Left cardiac atrium (tissue), 4 donors: ENCODE results near the gene TKTL1. TPM values are rescaled to one million over a fixed set of nuclear protein-coding genes. Genes with fewer than 3 reads are reported as not detected.

Experiments used
- ATAC-seq, 2 donors: fragments of 200-7000 bp; cut with Tn5 transposase; one replicate each; pipeline ENCODE4 v1.9.1; 2020; ENCODE audit warnings: mild to moderate bottlenecking in 2 of 2, moderate library complexity in 2 of 2
- DNase-seq: peaks from one replicate; pipeline ENCODE4 v3.0.0-alpha.2; 2020
- intact Hi-C, 2 donors: fragments of 100-400 bp; cut with DNase I; formaldehyde crosslinking; loops; one replicate each; pipeline versions ENCODE4 v1.14.1 to v1.15.1; 2022 to 2023
- total RNA-seq, 2 donors: library from RNA; stranded (reverse); fragmentation: NEBNext Ultra II Directional; extraction: Animal tissue kit (Norgen Biotek cat#: 25700); gene quantifications; one replicate each; pipeline ENCODE4 v1.2.1, GENCODE V29; 2021
- donor health status: DM: no; HTN: yes; CAD: no.
- donor health status: DM: no; HTN: yes; CAD: no; lungs with severe emphysema.
- donor health status: DM: yes; HTN: yes; CAD: no.
- donor health status: Dilated cardiomyopathy.

TKTL1 gene
- total RNA-seq, 2 donors from 2014 or later = 4.1 to 7.0 TPM

DNA sequence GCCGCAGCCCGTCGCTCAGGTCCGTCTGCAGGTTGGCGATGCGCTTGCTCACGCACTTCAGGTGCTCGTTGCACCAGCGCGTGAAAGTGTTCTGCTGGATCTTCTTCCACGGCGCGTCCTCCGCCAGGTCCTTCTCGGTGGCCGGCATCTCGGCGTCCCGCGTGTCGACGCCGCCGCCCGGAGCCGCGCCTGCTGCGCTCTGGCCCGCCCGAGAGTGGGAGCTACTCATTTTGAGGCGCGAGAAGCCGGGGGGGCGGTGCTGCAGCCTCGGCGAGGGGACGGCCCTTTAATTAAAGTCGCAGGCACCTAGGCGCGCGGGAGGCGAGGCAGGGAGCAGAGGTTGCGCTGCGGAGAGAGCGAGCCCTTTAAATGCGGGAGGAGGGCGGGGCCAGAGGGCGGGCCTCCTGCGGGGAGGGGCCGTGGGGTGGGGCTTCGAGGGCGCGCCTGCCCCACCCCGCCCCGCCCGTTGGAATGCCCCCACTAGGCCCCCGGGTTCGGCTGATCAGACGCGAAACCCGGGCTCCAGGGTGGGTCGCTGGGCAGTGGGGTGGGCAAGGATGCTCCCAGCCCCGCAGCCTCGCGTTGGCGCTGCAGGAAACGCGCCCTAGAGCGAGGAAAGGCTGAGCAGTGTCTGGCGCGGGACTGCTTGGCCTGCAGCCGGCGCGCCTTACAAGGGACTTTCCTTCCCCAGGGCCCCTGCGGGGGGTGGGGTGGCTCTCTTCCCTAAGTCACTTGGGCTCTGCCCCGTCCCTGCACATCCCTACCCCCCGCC lies 75.6 kb downstream of the TKTL1 start:
- intact Hi-C loops = no loop called here
- ATAC-seq = peak; percentile 51 to 63

GRCh38 chrX:154371789-154372300 lies 76.2 kb downstream of the TKTL1 start:
- no peak for ATAC-seq
- DNase-seq = no peak
- intact Hi-C loops = loop anchor here in 1 of 2 donors (2.0 kb wide), 1 partner anchor 163 kb away; no protein-coding TSS in a partner anchor

More for the DNA sequence above, 75.6 kb downstream of the TKTL1 start:
- peak; percentile 96 for DNase-seq

DNA sequence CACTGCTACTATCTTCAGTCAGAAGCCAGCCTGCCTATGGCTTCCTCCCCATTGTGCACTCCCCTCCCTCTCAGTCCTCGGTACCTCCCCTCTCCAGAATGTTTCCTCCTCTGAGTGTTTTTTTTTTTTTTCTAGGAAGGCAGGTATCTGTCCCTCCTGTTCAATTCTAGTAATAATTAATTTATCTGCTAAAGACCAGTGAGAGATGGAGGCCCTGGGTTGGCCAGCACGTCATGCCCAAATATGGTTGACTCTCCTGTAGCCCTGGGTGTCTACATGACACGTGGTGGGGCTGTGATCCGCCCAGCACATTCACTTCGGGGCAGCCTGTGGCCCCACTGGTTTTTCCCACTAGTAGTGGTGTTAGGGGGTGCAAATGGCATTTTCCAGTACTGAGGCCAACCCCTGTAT lies 77.0 kb downstream of the TKTL1 start:
- intact Hi-C loops = loop anchor here in 1 of 2 donors (2.0 kb wide), 1 partner anchor 162 kb away; no protein-coding TSS in a partner anchor
- DNase-seq = no peak

DNA sequence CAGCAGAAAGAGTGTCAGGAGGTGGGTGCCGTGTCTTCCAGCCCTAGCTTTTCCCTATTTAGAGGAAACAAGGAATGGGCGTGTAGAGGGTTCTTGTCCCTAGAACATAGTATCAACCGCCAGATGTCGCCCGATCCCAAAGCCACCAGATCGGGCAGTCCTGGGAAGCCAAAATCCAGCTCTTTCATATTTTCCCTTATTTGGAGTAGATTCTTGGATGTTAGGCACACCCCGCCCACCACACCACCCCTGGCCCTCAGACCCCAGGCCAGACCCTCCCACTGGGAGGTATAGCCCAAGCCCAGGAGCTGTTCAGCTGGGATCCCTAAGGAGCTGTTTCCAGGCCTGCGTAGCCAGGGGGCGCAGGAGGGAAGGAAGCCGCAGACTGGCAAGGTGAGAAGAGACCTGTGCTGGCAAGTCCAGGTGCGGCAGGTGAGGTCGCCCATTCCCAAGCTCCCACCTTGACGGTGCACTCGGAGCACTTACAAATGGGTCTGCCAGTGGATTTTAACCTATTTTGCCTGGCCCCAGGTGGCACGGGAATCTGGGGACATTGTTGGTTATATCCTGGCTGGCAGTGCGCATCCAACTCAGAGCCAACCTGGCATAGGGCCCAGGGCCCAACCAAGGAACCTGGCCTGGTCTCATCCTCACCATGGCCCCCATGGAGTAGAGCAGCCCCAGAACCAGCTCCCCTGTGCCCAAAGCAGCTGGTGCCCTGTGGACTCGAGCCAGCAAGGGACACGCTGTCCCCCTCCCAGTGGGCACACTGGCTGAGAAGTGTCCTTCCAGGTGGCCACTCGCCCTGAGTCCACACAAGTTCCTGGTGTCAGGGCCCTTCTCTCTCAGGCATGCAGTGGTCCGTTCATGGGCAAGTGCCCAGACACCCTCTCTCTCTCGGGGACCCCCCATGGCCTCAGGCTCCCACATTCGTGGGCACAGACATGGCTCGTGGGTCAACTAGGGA lies 78.0 kb downstream of the TKTL1 start:
- ATAC-seq (peak in 1 of 2 donors; percentile 3), DNase-seq (peak; percentile 72)
- intact Hi-C loops = loop anchor here in 1 of 2 donors (2.0 kb wide), 1 partner anchor 161 kb away; no protein-coding TSS in a partner anchor

More for the DNA sequence above, 77.0 kb downstream of the TKTL1 start:
- ATAC-seq = no peak

GRCh38 chrX:154374313-154375155 lies 78.9 kb downstream of the TKTL1 start, which contains the start of gene FLNA:
FLNA (minus strand) TSS chrX:154374634; CDS start chrX:154371245, 3,389 bp downstream.
- DNase-seq (no peak), ATAC-seq (no peak)

GRCh38 chrX:154375156-154375504 lies 79.5 kb downstream of the TKTL1 start:
- ATAC-seq = no peak
- DNase-seq = no peak
- intact Hi-C loops = no loop called here

More at GRCh38 chrX:154374313-154375155, 78.9 kb downstream of the TKTL1 start, which contains the start of gene FLNA:
- intact Hi-C loops = no loop called here

- intact Hi-C loops = no loop called here
- DNase-seq (no peak), ATAC-seq (no peak)
Observed at GRCh38 chrX:154376774-154377173, 81.2 kb downstream of the TKTL1 start.

- intact Hi-C loops = no loop called here
- ATAC-seq (peak; percentile 16 to 80), DNase-seq (peak; percentile 74)
Observed at GRCh38 chrX:154378059-154378798, 82.6 kb downstream of the TKTL1 start.

DNA sequence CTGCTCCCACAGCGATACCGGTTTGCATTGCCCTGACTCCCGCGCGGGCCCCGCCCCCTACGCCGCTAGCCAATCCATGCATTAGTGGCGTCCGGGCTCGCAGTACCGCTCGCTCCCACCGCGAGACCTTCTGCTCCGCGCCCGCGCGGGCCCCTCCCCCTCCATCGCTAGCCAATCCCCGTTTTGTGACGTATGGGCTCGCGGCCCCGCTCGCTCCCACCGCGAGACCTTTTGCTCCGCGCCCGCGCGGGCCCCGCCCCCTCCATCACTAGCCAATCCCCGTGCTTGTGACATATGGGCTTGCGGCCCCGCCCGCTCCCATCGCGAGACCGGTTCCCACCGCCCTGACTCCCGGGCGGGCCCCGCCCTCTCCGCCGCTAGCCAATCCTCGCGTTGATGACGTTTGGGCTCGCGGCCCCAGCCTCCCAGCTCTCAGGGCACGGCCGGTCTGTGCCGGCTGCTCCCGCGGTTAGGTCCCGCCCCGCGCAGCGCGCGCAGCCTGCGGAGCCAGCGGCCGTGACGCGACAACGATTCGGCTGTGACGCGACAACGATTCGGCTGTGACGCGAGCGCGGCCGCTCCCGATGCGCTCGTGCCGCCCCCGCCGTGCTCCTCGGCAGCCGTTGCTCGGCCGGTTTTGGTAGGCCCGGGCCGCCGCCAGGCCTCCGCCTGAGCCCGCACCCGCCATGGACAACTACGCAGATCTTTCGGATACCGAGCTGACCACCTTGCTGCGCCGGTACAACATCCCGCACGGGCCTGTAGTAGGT lies 83.4 kb downstream of the TKTL1 start, which contains the start of gene EMD:
TSS of gene EMD (plus strand) at position 497 of the 770 bp plus-strand sequence. CDS start at position 687, 190 bp downstream.
- ATAC-seq (peak; percentile 85 to 92), DNase-seq (peak; percentile 98)
- intact Hi-C loops = no loop called here

DNA sequence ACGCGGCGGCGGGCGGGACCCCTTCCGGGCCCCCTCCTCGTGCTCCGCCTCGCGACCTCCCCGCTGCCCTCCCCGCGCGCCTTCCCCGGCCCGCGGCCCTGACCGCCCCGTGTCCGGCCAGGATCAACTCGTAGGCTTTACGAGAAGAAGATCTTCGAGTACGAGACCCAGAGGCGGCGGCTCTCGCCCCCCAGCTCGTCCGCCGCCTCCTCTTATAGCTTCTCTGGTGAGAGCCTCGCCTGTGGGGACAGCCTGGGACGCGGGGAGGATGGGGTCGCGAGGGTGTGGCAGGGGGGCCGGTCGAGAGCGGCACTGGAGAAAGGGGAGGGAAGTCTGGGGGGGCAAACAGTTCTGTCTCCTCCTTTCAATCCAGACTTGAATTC lies 84.0 kb downstream of the TKTL1 start:
- ATAC-seq (peak in 1 of 2 donors; percentile 1), DNase-seq (no peak)
- intact Hi-C loops = no loop called here

Other genes starting within 250 kb of the TKTL1 start
- 10 to 100 TPM; 35.4 to 42.4 TPM for gene MECP2, start 198.1 kb upstream of the TKTL1 start, total RNA-seq
- gene OPN1LW, start 151.6 kb upstream of the TKTL1 start, total RNA-seq = not detected
- gene OPN1MW, start 113.2 kb upstream of the TKTL1 start, total RNA-seq = not detected
- gene OPN1MW2, start 76.0 kb upstream of the TKTL1 start, total RNA-seq = not detected
- gene OPN1MW3, start 38.2 kb upstream of the TKTL1 start, total RNA-seq = not detected
- gene TEX28, start 671 bp upstream of the TKTL1 start, total RNA-seq = not detected
- gene FLNA, start 78.8 kb downstream of the TKTL1 start, total RNA-seq = 100 to 1,000 TPM; 406 to 476 TPM
- 10 to 100 TPM; 54.5 to 70.9 TPM for gene EMD, start 83.5 kb downstream of the TKTL1 start, total RNA-seq
- gene RPL10, start 102.6 kb downstream of the TKTL1 start, total RNA-seq = 1,000 to 10,000 TPM; 2,090 to 2,230 TPM
- gene DNASE1L1, start 113.5 kb downstream of the TKTL1 start, total RNA-seq = 10 to 100 TPM; 41.9 to 42.8 TPM
- gene TAFAZZIN, start 115.7 kb downstream of the TKTL1 start, total RNA-seq = 10 to 100 TPM; 36.6 to 41.2 TPM
- gene ATP6AP1, start 132.9 kb downstream of the TKTL1 start, total RNA-seq = 10 to 100 TPM; 70.8 to 86.0 TPM
- gene GDI1, start 141.4 kb downstream of the TKTL1 start, total RNA-seq = 10 to 100 TPM; 76.8 to 98.5 TPM
- gene FAM50A, start 148.3 kb downstream of the TKTL1 start, total RNA-seq = 10 to 100 TPM; 48.7 to 58.9 TPM
- gene PLXNA3, start 162.5 kb downstream of the TKTL1 start, total RNA-seq = 10 to 100 TPM; 24.0 to 28.1 TPM
- 10 to 100 TPM; 17.7 TPM for gene LAGE3, start 183.5 kb downstream of the TKTL1 start, total RNA-seq
- gene UBL4A, start 190.8 kb downstream of the TKTL1 start, total RNA-seq = 10 to 100 TPM; 44.4 to 48.4 TPM
- 10 to 100 TPM; 15.1 to 18.4 TPM for gene SLC10A3, start 194.8 kb downstream of the TKTL1 start, total RNA-seq
- 10 to 100 TPM; 44.4 to 51.0 TPM for gene FAM3A, start 220.4 kb downstream of the TKTL1 start, total RNA-seq